Heart left ventricle (tissue), 13 donors: Measurements from ENCODE around the gene UNC93A.

Source experiments
- POLR2A ChIP-seq, 2 donors: fragments of 450-650 bp; IDR thresholded peaks; one replicate each; pipeline ENCODE4 v1.6.1; 2017; ENCODE audit warnings: antibody characterized with exemption in 2 of 2, mild to moderate bottlenecking in 2 of 2, moderate library complexity in 2 of 2
- TF ChIP-seq, protein P1 (sequence below), 12 donors: fragments of 200-600 bp; sonication (generic) in 4 of 12; IDR thresholded peaks; one replicate each; pipeline versions ENCODE4 v1.5.0 to v1.8.0; 2018 to 2022; ENCODE audit warnings: antibody characterized with exemption in 12 of 12, mild to moderate bottlenecking in 5 of 12
- donor health status: ischemic (EF 13 %, LVEDD 7.1; RV severe dilation, severe dysfunction).
- donor health status: DM: no; HTN: yes; CAD: no.
- donor health status: DM: no; HTN: no; CAD: no.
- donor health status: ischemic (EF 25% LVEDD 6.9; RV normal size, moderate dysfunction).
- donor health status: ischemic (EF 25% LVEDD 5.7; RV mildly dilated, moderate dysfunction).
- donor health status: ischemic (EF 35%, LVEDD 5.7; RV mildly dilated, moderate dysfunction).
- donor health status: nonischemic (EF 11% LVEDD 7.7; RV severe dilation, severe dysfunction).
- donor health status: DM: yes; HTN: yes; CAD: no.
- donor health status: PGD.
- donor health status: ischemic (EF 29% LVEDD 5.4; RV normal size, mild dysfunction).
- donor health status: nonischemic (EF 23%, LVEDD 6.1; RV moderate dilation, normal function).

DNA sequence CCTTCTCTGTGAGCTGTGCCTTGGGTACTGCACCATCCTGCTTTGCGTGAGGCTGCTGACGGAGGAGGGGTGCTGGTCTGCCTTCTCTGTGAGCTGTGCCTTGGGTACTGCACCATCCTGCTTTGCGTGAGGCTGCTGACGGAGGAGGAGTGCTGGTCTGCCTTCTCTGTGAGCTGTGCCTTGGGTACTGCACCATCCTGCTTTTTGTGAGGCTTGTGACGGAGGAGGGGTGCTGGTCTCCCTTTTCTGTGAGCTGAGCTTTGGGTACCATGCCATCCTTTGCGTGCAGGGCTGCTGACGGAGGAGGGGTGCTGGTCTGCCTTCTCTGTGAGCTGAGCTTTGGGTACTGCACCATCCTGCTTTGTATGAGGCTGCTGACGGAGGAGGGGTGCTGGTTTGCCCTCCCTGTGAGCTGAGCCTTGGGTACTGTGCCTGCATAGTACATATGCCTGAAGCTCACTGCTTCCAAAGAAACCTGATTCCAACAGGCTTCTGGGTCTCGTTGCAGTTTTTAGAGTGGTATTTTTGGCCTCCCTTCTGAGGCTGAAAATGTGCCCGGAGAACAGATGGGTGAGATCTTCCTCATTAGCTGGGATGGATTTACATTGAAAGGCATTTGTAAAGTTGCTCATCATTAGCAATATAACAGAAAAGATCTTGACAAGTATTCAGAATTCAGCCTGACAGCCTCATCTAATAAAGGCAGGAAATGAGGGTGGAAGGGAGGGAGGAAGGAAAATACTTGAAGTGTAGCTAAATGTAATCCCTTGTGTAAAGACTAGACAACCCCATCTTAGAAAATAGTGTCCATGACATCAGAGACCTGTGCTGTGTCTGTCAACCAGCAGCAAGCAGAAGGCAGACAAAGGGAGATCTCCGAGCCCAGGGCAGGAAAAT lies 46.8 kb upstream of the UNC93A start:
- TF ChIP-seq, protein P1, sequence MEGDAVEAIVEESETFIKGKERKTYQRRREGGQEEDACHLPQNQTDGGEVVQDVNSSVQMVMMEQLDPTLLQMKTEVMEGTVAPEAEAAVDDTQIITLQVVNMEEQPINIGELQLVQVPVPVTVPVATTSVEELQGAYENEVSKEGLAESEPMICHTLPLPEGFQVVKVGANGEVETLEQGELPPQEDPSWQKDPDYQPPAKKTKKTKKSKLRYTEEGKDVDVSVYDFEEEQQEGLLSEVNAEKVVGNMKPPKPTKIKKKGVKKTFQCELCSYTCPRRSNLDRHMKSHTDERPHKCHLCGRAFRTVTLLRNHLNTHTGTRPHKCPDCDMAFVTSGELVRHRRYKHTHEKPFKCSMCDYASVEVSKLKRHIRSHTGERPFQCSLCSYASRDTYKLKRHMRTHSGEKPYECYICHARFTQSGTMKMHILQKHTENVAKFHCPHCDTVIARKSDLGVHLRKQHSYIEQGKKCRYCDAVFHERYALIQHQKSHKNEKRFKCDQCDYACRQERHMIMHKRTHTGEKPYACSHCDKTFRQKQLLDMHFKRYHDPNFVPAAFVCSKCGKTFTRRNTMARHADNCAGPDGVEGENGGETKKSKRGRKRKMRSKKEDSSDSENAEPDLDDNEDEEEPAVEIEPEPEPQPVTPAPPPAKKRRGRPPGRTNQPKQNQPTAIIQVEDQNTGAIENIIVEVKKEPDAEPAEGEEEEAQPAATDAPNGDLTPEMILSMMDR (IDR thresholded peaks at IDR 0.05), result no peak
- TF ChIP-seq POLR2A (IDR thresholded peaks at IDR 0.05), result no peak
